HepG2 (cell line): ENCODE data around the gene SLX9. TPM values are rescaled to one million over a fixed set of nuclear protein-coding genes. Genes with fewer than 3 reads are reported as not detected.

Experiments used
- CENPT ChIP-seq: sonication (generic); formaldehyde crosslinking; IDR thresholded peaks from 2 replicates; pipeline ENCODE4 v1.8.0; 2022; ENCODE audit warnings: low read depth, mild to moderate bottlenecking, moderate library complexity, missing genetic modification reagents
- GABPB1 ChIP-seq: IDR thresholded peaks from 2 replicates; pipeline ENCODE4 v1.6.1; 2016; ENCODE audit warnings: mild to moderate bottlenecking, missing genetic modification reagents, moderate library complexity, missing compliant biosample characterization
- KDM6A ChIP-seq: IDR thresholded peaks from 2 replicates; pipeline ENCODE4 v1.6.1; 2016; ENCODE audit warnings: low read depth
- MATR3 ChIP-seq: sonication (generic); formaldehyde crosslinking; IDR thresholded peaks from 2 replicates; pipeline ENCODE4 v1.4.0; 2020; ENCODE audit warnings: missing genetic modification reagents
- NFE2L1 ChIP-seq: sonication (generic); formaldehyde crosslinking; IDR thresholded peaks from 2 replicates; pipeline ENCODE4 v1.4.0; 2020; ENCODE audit warnings: missing genetic modification reagents, mild to moderate bottlenecking, borderline replicate concordance
- NONO ChIP-seq, 2 experiments: fragments of 450-650 bp in 1 of 2; sonication (generic) in 1 of 2; formaldehyde crosslinking in 1 of 2; IDR thresholded peaks in 1 of 2; conservative IDR thresholded peaks in 1 of 2; 2 replicates each; pipeline versions ENCODE4 v1.6.1 to v1.8.0; 2017 to 2022; ENCODE audit warnings: mild to moderate bottlenecking in 1 of 2, missing genetic modification reagents in 1 of 2, moderate library complexity in 1 of 2
- NR2F1 ChIP-seq, 2 experiments: fragments of 450-650 bp in 1 of 2; formaldehyde crosslinking in 1 of 2; IDR thresholded peaks; 2 replicates each; pipeline versions ENCODE4 v1.5.0 to v1.6.1; 2016 to 2020; ENCODE audit warnings: mild to moderate bottlenecking in 1 of 2, missing compliant biosample characterization in 1 of 2, missing genetic modification reagents in 1 of 2, moderate library complexity in 1 of 2
- RFX5 ChIP-seq: IDR thresholded peaks from 2 replicates; pipeline ENCODE4 v1.6.1; 2011; ENCODE audit warnings: low read depth, low read length, improper control_type of control experiment
- SIX1 ChIP-seq: sonication (generic); formaldehyde crosslinking; IDR thresholded peaks from 2 replicates; pipeline ENCODE4 v1.4.0; 2020; ENCODE audit warnings: missing genetic modification reagents, borderline replicate concordance
- TMF1 ChIP-seq: sonication (generic); formaldehyde crosslinking; IDR thresholded peaks from 2 replicates; pipeline ENCODE4 v1.8.1; 2022; ENCODE audit warnings: low read depth, missing genetic modification reagents
- TP53 ChIP-seq: sonication (generic); formaldehyde crosslinking; conservative IDR thresholded peaks from 2 replicates; pipeline ENCODE4 v1.4.0; 2020; ENCODE audit warnings: missing genetic modification reagents
- ZFAT ChIP-seq: sonication (generic); formaldehyde crosslinking; conservative IDR thresholded peaks from 2 replicates; pipeline ENCODE4 v1.8.1; 2023; ENCODE audit warnings: missing genetic modification reagents, inconsistent platforms
- ZNF142 ChIP-seq: sonication (generic); formaldehyde crosslinking; IDR thresholded peaks from 2 replicates; pipeline ENCODE4 v1.4.0; 2020; ENCODE audit warnings: missing genetic modification reagents
- ZNF33A ChIP-seq: sonication (generic); formaldehyde crosslinking; IDR thresholded peaks from 2 replicates; pipeline ENCODE4 v1.5.1; 2020; ENCODE audit warnings: missing genetic modification reagents, mild to moderate bottlenecking, moderate library complexity, borderline replicate concordance
- ZNF773 ChIP-seq: sonication (generic); formaldehyde crosslinking; IDR thresholded peaks from 2 replicates; pipeline ENCODE4 v1.4.0; 2020; ENCODE audit warnings: missing genetic modification reagents, borderline replicate concordance
- ZNF776 ChIP-seq: sonication (generic); formaldehyde crosslinking; IDR thresholded peaks from 2 replicates; pipeline ENCODE4 v1.4.0; 2020; ENCODE audit warnings: mild to moderate bottlenecking, missing genetic modification reagents
- ZNF883 ChIP-seq: sonication (generic); formaldehyde crosslinking; IDR thresholded peaks from 2 replicates; pipeline ENCODE4 v1.5.1; 2020; ENCODE audit warnings: mild to moderate bottlenecking, missing genetic modification reagents; ENCODE audit errors: not compliant biosample characterization
- polyA plus RNA-seq, 8 experiments: library from polyadenylated mRNA; depleted of rRNA in 3 of 8; stranded (reverse) in 7 of 8; unstranded in 1 of 8; fragments of >200 nt; fragmentation: Illumina TruSeq in 4 of 8; extraction: Trizol in 4 of 8; gene quantifications; 2 replicates each; pipeline versions ENCODE4 v1.2.1 to v1.2.3, GENCODE V29; 2011 to 2016; ENCODE audit warnings: low read depth in 4 of 8, missing spikeins in 1 of 8, mixed read lengths in 1 of 8; ENCODE audit not compliant: insufficient read depth in 1 of 8
- total RNA-seq, 5 experiments: library from RNA; depleted of rRNA; stranded (reverse); fragments of >200 nt; fragmentation: Illumina TruSeq; extraction: Trizol; gene quantifications; 2 replicates each; pipeline ENCODE4 v1.2.3, GENCODE V29; 2016; ENCODE audit warnings: low read depth in 1 of 5
- TF ChIP-seq, protein P1 (sequence below): sonication (generic); formaldehyde crosslinking; IDR thresholded peaks from 2 replicates; pipeline ENCODE4 v1.4.0; 2020; ENCODE audit warnings: mild to moderate bottlenecking, missing genetic modification reagents

Gene SLX9
- total and polyA plus RNA-seq, 2 of the 13 experiments (the other 11 are each of a cell fraction or from before 2014, with no cell fraction given): 21.0 to 47.1 TPM

GRCh38 chr21:44919913-44920693 lies 19.7 kb upstream of the SLX9 start (continued):
- TF ChIP-seq, protein P1, sequence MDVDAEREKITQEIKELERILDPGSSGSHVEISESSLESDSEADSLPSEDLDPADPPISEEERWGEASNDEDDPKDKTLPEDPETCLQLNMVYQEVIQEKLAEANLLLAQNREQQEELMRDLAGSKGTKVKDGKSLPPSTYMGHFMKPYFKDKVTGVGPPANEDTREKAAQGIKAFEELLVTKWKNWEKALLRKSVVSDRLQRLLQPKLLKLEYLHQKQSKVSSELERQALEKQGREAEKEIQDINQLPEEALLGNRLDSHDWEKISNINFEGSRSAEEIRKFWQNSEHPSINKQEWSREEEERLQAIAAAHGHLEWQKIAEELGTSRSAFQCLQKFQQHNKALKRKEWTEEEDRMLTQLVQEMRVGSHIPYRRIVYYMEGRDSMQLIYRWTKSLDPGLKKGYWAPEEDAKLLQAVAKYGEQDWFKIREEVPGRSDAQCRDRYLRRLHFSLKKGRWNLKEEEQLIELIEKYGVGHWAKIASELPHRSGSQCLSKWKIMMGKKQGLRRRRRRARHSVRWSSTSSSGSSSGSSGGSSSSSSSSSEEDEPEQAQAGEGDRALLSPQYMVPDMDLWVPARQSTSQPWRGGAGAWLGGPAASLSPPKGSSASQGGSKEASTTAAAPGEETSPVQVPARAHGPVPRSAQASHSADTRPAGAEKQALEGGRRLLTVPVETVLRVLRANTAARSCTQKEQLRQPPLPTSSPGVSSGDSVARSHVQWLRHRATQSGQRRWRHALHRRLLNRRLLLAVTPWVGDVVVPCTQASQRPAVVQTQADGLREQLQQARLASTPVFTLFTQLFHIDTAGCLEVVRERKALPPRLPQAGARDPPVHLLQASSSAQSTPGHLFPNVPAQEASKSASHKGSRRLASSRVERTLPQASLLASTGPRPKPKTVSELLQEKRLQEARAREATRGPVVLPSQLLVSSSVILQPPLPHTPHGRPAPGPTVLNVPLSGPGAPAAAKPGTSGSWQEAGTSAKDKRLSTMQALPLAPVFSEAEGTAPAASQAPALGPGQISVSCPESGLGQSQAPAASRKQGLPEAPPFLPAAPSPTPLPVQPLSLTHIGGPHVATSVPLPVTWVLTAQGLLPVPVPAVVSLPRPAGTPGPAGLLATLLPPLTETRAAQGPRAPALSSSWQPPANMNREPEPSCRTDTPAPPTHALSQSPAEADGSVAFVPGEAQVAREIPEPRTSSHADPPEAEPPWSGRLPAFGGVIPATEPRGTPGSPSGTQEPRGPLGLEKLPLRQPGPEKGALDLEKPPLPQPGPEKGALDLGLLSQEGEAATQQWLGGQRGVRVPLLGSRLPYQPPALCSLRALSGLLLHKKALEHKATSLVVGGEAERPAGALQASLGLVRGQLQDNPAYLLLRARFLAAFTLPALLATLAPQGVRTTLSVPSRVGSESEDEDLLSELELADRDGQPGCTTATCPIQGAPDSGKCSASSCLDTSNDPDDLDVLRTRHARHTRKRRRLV (CRISPR knock-in tag): no peak
- TF ChIP-seq NONO (IDR thresholded peaks at IDR 0.05) (no peak), NONO (CRISPR knock-in tag; conservative IDR thresholded peaks at IDR 0.05) (no peak), ZNF142 (CRISPR knock-in tag) (no peak), ZFAT (no peak), MATR3 (CRISPR knock-in tag) (no peak), ZNF33A (CRISPR knock-in tag) (no peak), GABPB1 (CRISPR knock-in tag) (peak; percentile 25; the same call in 1 of the 2 replicates), TP53 (CRISPR knock-in tag) (no peak), SIX1 (CRISPR knock-in tag) (no peak), CENPT (0 out of 2 replicates have a peak, but pooled peaks have one; percentile 42), NR2F1 (CRISPR knock-in tag; IDR thresholded peaks at IDR 0.05) (no peak), NFE2L1 (CRISPR knock-in tag) (no peak), ZNF776 (no peak), RFX5 (no peak), ZNF883 (CRISPR knock-in tag) (no peak), ZNF773 (CRISPR knock-in tag) (no peak), KDM6A (CRISPR knock-in tag) (no peak), TMF1 (CRISPR knock-in tag) (no peak)
